ENCODE measurements around the gene CACNG1.

The CACNG1 gene

GRCh38 chr17:67026341-67026740 lies 18.0 kb upstream of the CACNG1 start:
- no peaks in the 10 kb centered on the region for H3K9me2 ChIP-seq (replicated peaks; ENCODE audit: insufficient read depth, low read length)

GRCh38 chr17:67027031-67027628 lies 17.2 kb upstream of the CACNG1 start:
- no peak overlapping the region for H3K27ac ChIP-seq (ENCODE audit: low read length)

More at GRCh38 chr17:67026341-67026740, 18.0 kb upstream of the CACNG1 start:
- H3F3A ChIP-seq (ENCODE audit: insufficient read depth, low read length) = no peaks in the 10 kb centered on the region
- H2AFZ ChIP-seq (ENCODE audit: low read length) = no peak overlapping the region
- no peak for DNase-seq
- H4K20me1 ChIP-seq (ENCODE audit: insufficient read depth, low read length) = no peaks in the 10 kb centered on the region
- no peak overlapping the region for H3K4me2 ChIP-seq (ENCODE audit: low read depth, low read length)
- H3K9ac ChIP-seq (ENCODE audit: low read length) = no peak overlapping the region
- H3K9me3 ChIP-seq (replicated peaks; ENCODE audit: insufficient read depth, low read length) = no peaks in the 10 kb centered on the region
- TF ChIP-seq CTCF (IDR thresholded peaks at IDR 0.05; ENCODE audit: low read length) (no peak), EZH2 (optimal IDR thresholded peaks at IDR 0.05; ENCODE audit: low read depth, low read length) (no peak), EZH2phosphoT487 (IDR thresholded peaks at IDR 0.05; ENCODE audit: low read length) (no peak)
- H3K4me3 ChIP-seq (ENCODE audit: low read length) = no peak overlapping the region
- H3K79me2 ChIP-seq (ENCODE audit: low read length) = no peaks in the 10 kb centered on the region
- no peaks in the 10 kb centered on the region for H3K4me1 ChIP-seq (ENCODE audit: low read length)
- H3K27ac ChIP-seq (ENCODE audit: low read length) = no peak overlapping the region
- H3K36me3 ChIP-seq (replicated peaks; ENCODE audit: insufficient read depth, low read length) = no peaks in the 10 kb centered on the region
- H3K27me3 ChIP-seq (replicated peaks; ENCODE audit: insufficient read depth, low read length) = peaks cover 34% of the 10 kb centered on the region

GRCh38 chr17:67030641-67031040 lies 13.7 kb upstream of the CACNG1 start:
- Histone ChIP-seq H3K79me2 (ENCODE audit: low read length) (no peaks in the 10 kb centered on the region), H2AFZ (ENCODE audit: low read length) (no peak overlapping the region), H3K4me2 (ENCODE audit: low read depth, low read length) (no peak overlapping the region), H3K36me3 (replicated peaks; ENCODE audit: insufficient read depth, low read length) (no peaks in the 10 kb centered on the region), H3K27me3 (replicated peaks; ENCODE audit: insufficient read depth, low read length) (peaks cover 45% of the 10 kb centered on the region), H3F3A (ENCODE audit: insufficient read depth, low read length) (no peaks in the 10 kb centered on the region), H3K27ac (ENCODE audit: low read length) (no peak overlapping the region), H3K9ac (ENCODE audit: low read length) (no peak overlapping the region), H3K4me1 (ENCODE audit: low read length) (no peaks in the 10 kb centered on the region), H4K20me1 (ENCODE audit: insufficient read depth, low read length) (no peaks in the 10 kb centered on the region), H3K9me2 (replicated peaks; ENCODE audit: insufficient read depth, low read length) (no peaks in the 10 kb centered on the region), H3K4me3 (ENCODE audit: low read length) (no peak overlapping the region), H3K9me3 (replicated peaks; ENCODE audit: insufficient read depth, low read length) (no peaks in the 10 kb centered on the region)
- no peak for TF ChIP-seq EZH2 (optimal IDR thresholded peaks at IDR 0.05; ENCODE audit: low read depth, low read length)
- no peak for DNase-seq

More at GRCh38 chr17:67027031-67027628, 17.2 kb upstream of the CACNG1 start:
- Histone ChIP-seq H3K4me1 (ENCODE audit: low read length) (no peaks in the 10 kb centered on the region), H2AFZ (ENCODE audit: low read length) (no peak overlapping the region), H3K27me3 (replicated peaks; ENCODE audit: insufficient read depth, low read length) (peaks cover 34% of the 10 kb centered on the region), H3K9me2 (replicated peaks; ENCODE audit: insufficient read depth, low read length) (no peaks in the 10 kb centered on the region), H3K36me3 (replicated peaks; ENCODE audit: insufficient read depth, low read length) (no peaks in the 10 kb centered on the region), H3K79me2 (ENCODE audit: low read length) (no peaks in the 10 kb centered on the region), H3K4me3 (ENCODE audit: low read length) (no peak overlapping the region), H3K9ac (ENCODE audit: low read length) (no peak overlapping the region), H3F3A (ENCODE audit: insufficient read depth, low read length) (no peaks in the 10 kb centered on the region), H4K20me1 (ENCODE audit: insufficient read depth, low read length) (no peaks in the 10 kb centered on the region), H3K4me2 (ENCODE audit: low read depth, low read length) (no peak overlapping the region), H3K9me3 (replicated peaks; ENCODE audit: insufficient read depth, low read length) (no peaks in the 10 kb centered on the region)
- no peak for TF ChIP-seq EZH2phosphoT487 (IDR thresholded peaks at IDR 0.05; ENCODE audit: low read length)
- TF ChIP-seq EZH2 (optimal IDR thresholded peaks at IDR 0.05; ENCODE audit: low read depth, low read length) = no peak
- TF ChIP-seq CTCF (IDR thresholded peaks at IDR 0.05; ENCODE audit: low read length) = no peak
- no peak for DNase-seq

GRCh38 chr17:67032382-67032781 lies 12.0 kb upstream of the CACNG1 start:
- TF ChIP-seq CTCF (IDR thresholded peaks at IDR 0.05; ENCODE audit: low read length) = no peak
- no peak for TF ChIP-seq EZH2phosphoT487 (IDR thresholded peaks at IDR 0.05; ENCODE audit: low read length)
- TF ChIP-seq EZH2 (optimal IDR thresholded peaks at IDR 0.05; ENCODE audit: low read depth, low read length) = no peak
- Histone ChIP-seq H2AFZ (ENCODE audit: low read length) (no peak overlapping the region), H3K9me2 (replicated peaks; ENCODE audit: insufficient read depth, low read length) (no peaks in the 10 kb centered on the region), H3K4me3 (ENCODE audit: low read length) (no peak overlapping the region), H4K20me1 (ENCODE audit: insufficient read depth, low read length) (no peaks in the 10 kb centered on the region), H3K4me1 (ENCODE audit: low read length) (no peaks in the 10 kb centered on the region), H3K27ac (ENCODE audit: low read length) (no peak overlapping the region), H3K9me3 (replicated peaks; ENCODE audit: insufficient read depth, low read length) (no peaks in the 10 kb centered on the region), H3K27me3 (replicated peaks; ENCODE audit: insufficient read depth, low read length) (peaks cover 45% of the 10 kb centered on the region), H3K36me3 (replicated peaks; ENCODE audit: insufficient read depth, low read length) (no peaks in the 10 kb centered on the region), H3K4me2 (ENCODE audit: low read depth, low read length) (no peak overlapping the region), H3K79me2 (ENCODE audit: low read length) (no peaks in the 10 kb centered on the region), H3K9ac (ENCODE audit: low read length) (no peak overlapping the region), H3F3A (ENCODE audit: insufficient read depth, low read length) (no peaks in the 10 kb centered on the region)
- no peak for DNase-seq

Data from MM.1S (cell line).